Thoracic aorta (tissue), 2 donors: Measurements from ENCODE around the gene NADSYN1. TPM values are rescaled to one million over a fixed set of nuclear protein-coding genes. Genes with fewer than 3 reads are reported as not detected.

Experiments
- ATAC-seq: fragments of 150-250 bp; one replicate; pipeline ENCODE4 v1.8.0; 2017; ENCODE audit warnings: low read depth; ENCODE audit not compliant: insufficient number of reproducible peaks, low FRiP score
- DNase-seq: peaks from one replicate; pipeline ENCODE4 v3.0.0-alpha.2; 2020; ENCODE audit warnings: low spot score
- H3K27ac ChIP-seq, 2 donors: fragments of 200-600 bp; sonication (generic); 1 replicate in 1 of 2; 2 replicates in 1 of 2; pipeline ENCODE4 v1.5.1; 2016; ENCODE audit warnings: mild to moderate bottlenecking in 2 of 2, moderate library complexity in 2 of 2
- H3K27me3 ChIP-seq: fragments of 200-600 bp; sonication (generic); replicated peaks from 2 replicates; pipeline ENCODE4 v1.6.0; 2016; ENCODE audit warnings: mild to moderate bottlenecking; ENCODE audit not compliant: insufficient read depth
- H3K36me3 ChIP-seq: fragments of 200-600 bp; sonication (generic); one replicate; pipeline ENCODE4 v1.5.1; 2016
- H3K4me1 ChIP-seq, 2 donors: fragments of 200-600 bp; sonication (generic); 1 replicate in 1 of 2; 2 replicates in 1 of 2; pipeline versions ENCODE4 v1.5.1 to v1.6.0; 2016; ENCODE audit warnings: low read depth in 2 of 2, mild to moderate bottlenecking in 1 of 2; ENCODE audit not compliant: control insufficient read depth in 1 of 2
- H3K4me3 ChIP-seq: fragments of 200-600 bp; sonication (generic); 2 replicates; pipeline ENCODE4 v1.5.1; 2016; ENCODE audit warnings: mild to moderate bottlenecking
- H3K9me3 ChIP-seq: fragments of 200-600 bp; sonication (generic); 2 replicates; pipeline ENCODE4 v1.5.1; 2016
- total RNA-seq, 2 donors: library from RNA; depleted of rRNA; stranded (reverse); fragments of >200 nt; gene quantifications; one replicate each; pipeline versions ENCODE4 v1.1.0 to v1.2.3, GENCODE V29; 2016
- TF ChIP-seq, protein P1 (sequence below): fragments of 200-600 bp; sonication (generic); IDR thresholded peaks from one replicate; pipeline ENCODE4 v1.5.1; 2019; ENCODE audit warnings: antibody characterized with exemption

NADSYN1 gene
- total RNA-seq, 2 donors from 2014 or later = 68.0 to 112 TPM

- Histone ChIP-seq H3K27me3 (no peaks in the 10 kb centered on the region), H3K4me3 (no peak overlapping the region), H3K36me3 (peaks cover 55% of the 10 kb centered on the region), H3K27ac (no peak overlapping the region), H3K4me1 (no peaks in the 10 kb centered on the region), H3K9me3 (no peaks in the 10 kb centered on the region)
- ATAC-seq (no peak), DNase-seq (no peak)
- TF ChIP-seq, protein P1, sequence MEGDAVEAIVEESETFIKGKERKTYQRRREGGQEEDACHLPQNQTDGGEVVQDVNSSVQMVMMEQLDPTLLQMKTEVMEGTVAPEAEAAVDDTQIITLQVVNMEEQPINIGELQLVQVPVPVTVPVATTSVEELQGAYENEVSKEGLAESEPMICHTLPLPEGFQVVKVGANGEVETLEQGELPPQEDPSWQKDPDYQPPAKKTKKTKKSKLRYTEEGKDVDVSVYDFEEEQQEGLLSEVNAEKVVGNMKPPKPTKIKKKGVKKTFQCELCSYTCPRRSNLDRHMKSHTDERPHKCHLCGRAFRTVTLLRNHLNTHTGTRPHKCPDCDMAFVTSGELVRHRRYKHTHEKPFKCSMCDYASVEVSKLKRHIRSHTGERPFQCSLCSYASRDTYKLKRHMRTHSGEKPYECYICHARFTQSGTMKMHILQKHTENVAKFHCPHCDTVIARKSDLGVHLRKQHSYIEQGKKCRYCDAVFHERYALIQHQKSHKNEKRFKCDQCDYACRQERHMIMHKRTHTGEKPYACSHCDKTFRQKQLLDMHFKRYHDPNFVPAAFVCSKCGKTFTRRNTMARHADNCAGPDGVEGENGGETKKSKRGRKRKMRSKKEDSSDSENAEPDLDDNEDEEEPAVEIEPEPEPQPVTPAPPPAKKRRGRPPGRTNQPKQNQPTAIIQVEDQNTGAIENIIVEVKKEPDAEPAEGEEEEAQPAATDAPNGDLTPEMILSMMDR = no peak
Measured at GRCh38 chr11:71485466-71485865, 32.5 kb downstream of the NADSYN1 start.

- Histone ChIP-seq H3K4me1 (no peaks in the 10 kb centered on the region), H3K36me3 (peaks cover 53% of the 10 kb centered on the region), H3K4me3 (no peak overlapping the region), H3K27ac (no peak overlapping the region), H3K27me3 (no peaks in the 10 kb centered on the region), H3K9me3 (no peaks in the 10 kb centered on the region)
- DNase-seq (no peak), ATAC-seq (no peak)
- TF ChIP-seq, protein P1 = no peak
Measured at GRCh38 chr11:71486320-71486719, 33.3 kb downstream of the NADSYN1 start.

DNA sequence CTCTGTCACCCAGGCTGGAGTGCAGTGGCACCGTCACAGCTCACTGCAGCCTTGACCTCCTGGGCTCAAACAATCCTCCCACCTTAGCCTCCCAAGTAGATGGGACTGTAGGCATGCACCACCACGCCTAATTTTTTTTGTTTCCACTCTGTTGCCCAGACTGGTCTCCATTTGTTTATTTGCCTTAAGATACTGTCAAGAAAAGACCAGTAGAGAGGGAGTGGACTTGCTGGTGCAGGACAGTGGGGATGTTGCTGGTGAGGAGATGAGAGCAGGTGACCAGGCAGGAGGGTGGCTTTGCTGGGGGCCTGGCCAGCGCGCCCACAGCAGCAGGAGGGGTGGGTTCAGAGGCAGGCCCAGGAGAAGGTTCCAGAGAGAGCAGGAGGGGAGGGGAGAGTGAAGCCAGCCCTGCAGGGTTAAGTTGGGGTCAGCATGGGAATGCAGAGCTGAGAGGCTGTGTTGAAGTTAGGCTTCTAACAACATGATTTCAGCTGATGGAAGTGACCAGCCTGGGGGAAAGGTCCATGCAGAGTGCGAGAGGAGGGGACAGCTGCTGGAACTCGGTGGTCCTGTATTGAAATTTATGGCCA is 35.8 kb downstream of the NADSYN1 start:
- DNase-seq = no peak
- Histone ChIP-seq H3K4me3 (no peak overlapping the region), H3K27me3 (no peaks in the 10 kb centered on the region), H3K27ac (no peak overlapping the region), H3K4me1 (no peaks in the 10 kb centered on the region), H3K9me3 (no peaks in the 10 kb centered on the region), H3K36me3 (peaks cover 51% of the 10 kb centered on the region)
- TF ChIP-seq, protein P1 = no peak
- ATAC-seq = no peak

- Histone ChIP-seq H3K4me1 (no peaks in the 10 kb centered on the region), H3K27ac (no peak overlapping the region), H3K36me3 (peaks cover 45% of the 10 kb centered on the region), H3K9me3 (no peaks in the 10 kb centered on the region), H3K27me3 (no peaks in the 10 kb centered on the region), H3K4me3 (no peak overlapping the region)
- ATAC-seq (no peak), DNase-seq (no peak)
- TF ChIP-seq, protein P1 = no peak
Measured at GRCh38 chr11:71489311-71490043, 36.5 kb downstream of the NADSYN1 start.

DNA sequence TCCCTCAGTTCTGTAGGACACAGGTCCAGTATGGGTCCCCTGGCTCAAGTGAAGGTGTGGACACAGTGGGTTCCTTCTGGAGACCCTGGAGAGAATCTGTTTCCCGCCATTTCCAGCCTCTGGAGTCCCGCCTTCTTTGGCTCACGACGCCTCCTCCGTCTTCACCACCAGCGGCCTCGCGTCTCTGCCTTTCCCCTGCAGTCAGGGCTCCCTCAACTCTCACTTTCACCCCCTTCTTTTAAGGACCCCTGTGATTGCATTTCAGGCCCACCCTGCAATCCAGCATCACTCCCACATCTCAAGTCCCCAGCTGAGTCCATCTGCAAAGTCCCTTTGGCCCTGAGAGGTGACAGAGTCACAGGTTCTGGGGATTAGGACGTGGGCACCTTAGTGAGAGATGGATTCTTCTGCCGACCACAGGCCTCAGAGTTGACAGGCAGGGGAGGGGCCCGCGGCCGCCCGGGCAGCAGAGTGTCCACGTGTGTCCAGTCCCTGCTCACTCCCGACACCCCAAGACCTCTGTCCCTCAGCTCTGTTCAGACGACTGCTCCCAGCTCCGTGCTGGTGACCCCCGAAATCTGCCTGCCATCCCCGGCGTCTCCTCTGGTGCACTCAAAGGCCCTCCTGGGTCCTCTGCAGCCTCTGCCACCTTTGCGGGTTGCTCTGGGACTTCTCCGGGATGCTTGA is 37.2 kb downstream of the NADSYN1 start:
- TF ChIP-seq, protein P1 = no peak
- no peak overlapping the region for H3K4me3 ChIP-seq
- DNase-seq (no peak), ATAC-seq (no peak)
- no peaks in the 10 kb centered on the region for H3K9me3 ChIP-seq
- H3K4me1 ChIP-seq = no peaks in the 10 kb centered on the region
- no peak overlapping the region for H3K27ac ChIP-seq
- peaks cover 41% of the 10 kb centered on the region for H3K36me3 ChIP-seq
- H3K27me3 ChIP-seq = no peaks in the 10 kb centered on the region
